Measurements from ENCODE around the gene SORCS3. TPM values are rescaled to one million over a fixed set of nuclear protein-coding genes. Genes with fewer than 3 reads are reported as not detected.

The SORCS3 gene
- total RNA-seq, 1 experiment from 2014 or later = 0.18 TPM

- Mint-ChIP-seq H3K27me3 (ENCODE audit: insufficient read depth, unreplicated experiment) (peaks cover 19% of the 10 kb centered on the region), H3K9me3 (ENCODE audit: unreplicated experiment) (no peaks in the 10 kb centered on the region), H3K27ac (ENCODE audit: unreplicated experiment) (no peak overlapping the region), H3K36me3 (ENCODE audit: insufficient read depth, unreplicated experiment) (no peaks in the 10 kb centered on the region), H3K4me3 (ENCODE audit: unreplicated experiment) (no peak overlapping the region), H3K4me1 (ENCODE audit: low read depth, unreplicated experiment) (no peaks in the 10 kb centered on the region)
- TF ChIP-seq CTCF (IDR thresholded peaks at IDR 0.05; ENCODE audit: insufficient read depth in 1 of 2, low read depth in 1 of 2, low read length in 1 of 2, severe bottlenecking in 1 of 2, unreplicated experiment in 1 of 2) = no peak
- no TSS peak for BruUV-seq (replicated peaks)
- CTCF ChIA-PET = no interaction called here
- Histone ChIP-seq H3K27me3 (replicated peaks; ENCODE audit: control insufficient read depth, insufficient read depth, low read length) (no peaks in the 10 kb centered on the region), H3K36me3 (ENCODE audit: control insufficient read depth, insufficient read depth, low read length) (no peaks in the 10 kb centered on the region), H3K4me1 (no peaks in the 10 kb centered on the region), H3K9me3 (no peaks in the 10 kb centered on the region), H3K4me3 (ENCODE audit: low read depth, low read length) (no peak overlapping the region)
- intact Hi-C loops (cut with micrococcal nuclease; ENCODE audit: unreplicated experiment) = no loop called here
- no peak for DNase-seq
- POLR2A ChIA-PET = no interaction called here
These were observed 168.4 kb downstream of the SORCS3 start for GRCh38 chr10:104809288-104810090.

- no TSS peak for BruUV-seq (replicated peaks)
- Mint-ChIP-seq H3K36me3 (ENCODE audit: insufficient read depth, unreplicated experiment) (no peaks in the 10 kb centered on the region), H3K4me1 (ENCODE audit: low read depth, unreplicated experiment) (no peaks in the 10 kb centered on the region), H3K27me3 (ENCODE audit: insufficient read depth, unreplicated experiment) (peaks cover 14% of the 10 kb centered on the region), H3K27ac (ENCODE audit: unreplicated experiment) (no peak overlapping the region), H3K4me3 (ENCODE audit: unreplicated experiment) (no peak overlapping the region), H3K9me3 (ENCODE audit: unreplicated experiment) (no peaks in the 10 kb centered on the region)
- H3K27me3 ChIP-seq (replicated peaks; ENCODE audit: control insufficient read depth, insufficient read depth, low read length) = no peaks in the 10 kb centered on the region
- H3K36me3 ChIP-seq (ENCODE audit: control insufficient read depth, insufficient read depth, low read length) = no peaks in the 10 kb centered on the region
- POLR2A ChIA-PET = no interaction called here
- TF ChIP-seq CTCF (IDR thresholded peaks at IDR 0.05; ENCODE audit: insufficient read depth in 1 of 2, low read depth in 1 of 2, low read length in 1 of 2, severe bottlenecking in 1 of 2, unreplicated experiment in 1 of 2) = no peak
- H3K9me3 ChIP-seq = no peaks in the 10 kb centered on the region
- H3K4me3 ChIP-seq (ENCODE audit: low read depth, low read length) = no peak overlapping the region
- CTCF ChIA-PET = no interaction called here
- H3K4me1 ChIP-seq = no peaks in the 10 kb centered on the region
- intact Hi-C loops (cut with micrococcal nuclease; ENCODE audit: unreplicated experiment) = no loop called here
- no peak for DNase-seq
These were observed 170.1 kb downstream of the SORCS3 start for GRCh38 chr10:104811166-104811565.

- intact Hi-C loops (cut with micrococcal nuclease; ENCODE audit: unreplicated experiment) = no loop called here
- no TSS peak for BruUV-seq (replicated peaks)
- peaks cover 8% of the 10 kb centered on the region for H3K27me3 Mint-ChIP-seq (ENCODE audit: insufficient read depth, unreplicated experiment)
- no peak for DNase-seq
- no peaks in the 10 kb centered on the region for H3K36me3 ChIP-seq (ENCODE audit: control insufficient read depth, insufficient read depth, low read length)
- no peak overlapping the region for H3K27ac Mint-ChIP-seq (ENCODE audit: unreplicated experiment)
- no peaks in the 10 kb centered on the region for H3K27me3 ChIP-seq (replicated peaks; ENCODE audit: control insufficient read depth, insufficient read depth, low read length)
- no peak overlapping the region for H3K4me3 Mint-ChIP-seq (ENCODE audit: unreplicated experiment)
- no peaks in the 10 kb centered on the region for H3K4me1 ChIP-seq
- TF ChIP-seq CTCF (IDR thresholded peaks at IDR 0.05; ENCODE audit: insufficient read depth in 1 of 2, low read depth in 1 of 2, low read length in 1 of 2, severe bottlenecking in 1 of 2, unreplicated experiment in 1 of 2) = no peak
- H3K9me3 ChIP-seq = no peaks in the 10 kb centered on the region
- POLR2A ChIA-PET = no interaction called here
- H3K4me1 Mint-ChIP-seq (ENCODE audit: low read depth, unreplicated experiment) = no peaks in the 10 kb centered on the region
- no peaks in the 10 kb centered on the region for H3K9me3 Mint-ChIP-seq (ENCODE audit: unreplicated experiment)
- CTCF ChIA-PET = no interaction called here
- no peak overlapping the region for H3K4me3 ChIP-seq (ENCODE audit: low read depth, low read length)
- no peaks in the 10 kb centered on the region for H3K36me3 Mint-ChIP-seq (ENCODE audit: insufficient read depth, unreplicated experiment)
These were observed 175.4 kb downstream of the SORCS3 start for GRCh38 chr10:104816501-104816900.

Measured in Caco-2 (cell line).